HG03060 (cell line): ENCODE results near the gene LAMA5.

Experiments used
- ATAC-seq: cut with Tn5 transposase; IDR thresholded peaks from one replicate; pipeline ENCODE4 v1.9.1; 2021; ENCODE audit warnings: low read depth, moderate number of reproducible peaks; ENCODE audit not compliant: unreplicated experiment

LAMA5 gene

GRCh38 chr20:62404112-62404665, 37.1 kb upstream of the LAMA5 start:
- ATAC-seq: no peak

GRCh38 chr20:62403331-62403730, 36.2 kb upstream of the LAMA5 start:
- no peak for ATAC-seq

GRCh38 chr20:62402456-62403150, 35.5 kb upstream of the LAMA5 start:
- no peak for ATAC-seq

GRCh38 chr20:62401331-62401779, 34.2 kb upstream of the LAMA5 start:
- no peak for ATAC-seq

- ATAC-seq: no peak
Measured at GRCh38 chr20:62400541-62400940, 33.4 kb upstream of the LAMA5 start.

- no peak for ATAC-seq
Measured at GRCh38 chr20:62400021-62400420, 32.9 kb upstream of the LAMA5 start.

GRCh38 chr20:62398120-62398821, 31.2 kb upstream of the LAMA5 start:
- no peak for ATAC-seq

- no peak for ATAC-seq
Measured at GRCh38 chr20:62396367-62397239, 29.5 kb upstream of the LAMA5 start.

- no peak for ATAC-seq
Measured at GRCh38 chr20:62395311-62396242, 28.5 kb upstream of the LAMA5 start.

GRCh38 chr20:62394248-62395245, 27.4 kb upstream of the LAMA5 start:
- ATAC-seq: no peak

- no peak for ATAC-seq
Measured at GRCh38 chr20:62393830-62394229, 26.7 kb upstream of the LAMA5 start.

GRCh38 chr20:62393335-62393665, 26.2 kb upstream of the LAMA5 start:
- no peak for ATAC-seq

GRCh38 chr20:62392621-62393334, 25.7 kb upstream of the LAMA5 start:
- no peak for ATAC-seq

GRCh38 chr20:62392077-62392418, 24.9 kb upstream of the LAMA5 start:
- ATAC-seq: no peak

GRCh38 chr20:62391165-62392076, 24.3 kb upstream of the LAMA5 start:
- ATAC-seq: no peak

GRCh38 chr20:62390317-62391164, 23.4 kb upstream of the LAMA5 start:
- ATAC-seq: no peak
